GM19240 (cell line): Measurements from ENCODE around the gene ARHGAP40.

Source experiments
- DNase-seq: peaks from one replicate; pipeline ENCODE4 v3.0.0; 2011; ENCODE audit warnings: low spot score; ENCODE audit not compliant: insufficient read length

The ARHGAP40 gene

DNA sequence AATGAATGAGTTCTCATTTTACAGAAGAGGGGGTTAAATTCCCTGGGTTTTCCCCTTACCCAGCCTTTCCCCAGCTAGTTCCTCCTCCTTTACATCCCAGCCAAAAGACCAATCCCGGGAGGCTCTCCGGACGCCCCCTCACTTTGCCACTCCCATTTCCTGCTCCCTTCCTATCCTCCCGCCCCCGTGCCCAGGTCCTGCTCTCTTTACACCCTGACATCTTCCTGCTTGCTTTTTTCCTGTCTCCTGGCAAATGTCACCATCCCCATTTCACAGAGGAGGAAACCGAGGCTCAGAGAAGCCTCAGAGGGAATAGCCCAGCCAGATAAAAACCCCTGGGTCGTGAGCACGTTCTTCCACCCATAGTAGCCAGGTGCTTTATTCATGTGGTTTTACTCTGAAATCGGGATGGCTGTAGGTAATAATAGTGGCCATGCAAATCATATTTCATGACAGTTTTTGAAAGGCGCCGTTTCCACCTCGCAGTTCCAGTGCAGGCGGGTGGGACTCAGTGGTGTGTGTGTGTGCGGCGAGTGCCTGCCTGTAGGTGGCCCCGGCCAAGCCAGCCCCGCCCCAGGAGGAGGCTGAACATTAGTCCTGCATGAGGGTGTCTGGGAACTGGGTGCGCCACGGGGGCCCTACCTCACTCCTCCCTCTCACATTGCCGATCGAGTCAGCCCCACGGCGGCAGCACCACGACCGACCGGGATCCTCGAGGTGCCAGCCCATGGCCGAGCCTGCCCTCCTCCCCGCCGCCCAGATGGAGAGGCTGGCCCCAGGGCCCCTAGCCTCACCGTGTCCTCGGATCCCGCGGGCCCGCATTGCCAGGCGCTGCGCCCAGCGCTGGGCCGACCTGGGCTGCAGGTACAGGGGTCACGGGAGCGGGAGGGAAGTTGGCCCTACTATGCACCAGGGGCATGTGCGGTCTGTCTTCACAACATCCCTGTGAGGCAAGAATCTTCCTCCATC is at the start of gene ARHGAP40:
TSS of gene ARHGAP40 (plus strand) at position 594 of the 969 bp plus-strand sequence.
- DNase-seq: peak; percentile 31

DNA sequence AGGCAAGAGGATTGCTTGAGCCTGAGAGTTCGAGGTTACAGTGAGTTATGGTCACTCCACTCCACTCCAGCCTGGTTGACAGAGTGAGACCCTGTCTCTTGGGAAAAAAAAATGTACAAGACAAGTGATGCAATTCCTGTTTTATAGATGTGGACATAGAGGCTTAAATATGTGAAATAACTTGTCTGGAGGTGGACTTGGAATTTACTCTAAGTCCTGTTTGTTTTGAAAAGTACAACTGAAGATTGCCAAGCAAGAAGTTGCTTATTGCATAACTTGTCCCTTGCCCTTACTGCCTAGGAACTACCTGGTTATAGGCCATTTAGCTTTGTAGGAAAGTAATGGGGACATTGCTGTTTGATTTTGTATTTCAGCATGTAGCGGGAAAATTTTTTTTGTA is 46.6 kb upstream of the ARHGAP40 start:
- DNase-seq: no peak

DNA sequence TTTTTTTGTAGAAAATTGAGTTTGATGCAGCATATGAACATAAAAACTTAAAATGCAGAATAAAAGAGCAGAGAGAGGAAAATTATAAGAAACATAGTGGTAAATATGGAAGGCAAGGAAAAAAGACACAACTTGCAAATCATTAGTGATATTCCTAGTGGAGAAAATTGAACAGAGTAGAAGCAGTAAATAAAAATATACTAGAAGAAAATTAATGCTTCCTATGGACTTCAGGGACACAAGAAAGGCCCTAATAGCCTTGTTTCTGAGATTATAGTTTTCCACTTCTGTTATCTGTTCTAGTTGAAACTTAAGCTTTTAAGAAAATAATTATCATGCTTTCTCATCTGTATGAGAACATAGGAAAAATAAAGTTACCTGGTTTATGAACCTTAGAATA is 46.2 kb upstream of the ARHGAP40 start:
- DNase-seq: no peak

DNA sequence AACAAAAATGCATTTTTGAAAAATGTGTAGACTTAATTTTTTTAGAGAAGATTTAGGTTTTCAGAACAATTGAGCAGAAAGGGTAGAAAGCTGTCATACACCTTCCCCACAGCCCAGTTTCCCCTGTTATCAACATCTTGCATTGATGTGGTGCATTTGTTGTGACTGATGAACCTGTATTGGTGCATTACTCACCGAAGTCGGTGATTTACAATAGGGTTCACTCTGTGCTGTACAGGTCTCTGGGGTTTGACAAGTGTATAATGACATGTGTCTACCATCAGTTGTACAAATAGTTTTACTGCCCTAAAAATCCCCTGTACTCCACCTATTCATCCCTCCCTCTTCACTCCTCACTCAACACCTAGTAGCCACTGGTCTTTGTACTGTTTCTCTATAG is 44.4 kb upstream of the ARHGAP40 start:
- no peak for DNase-seq

DNA sequence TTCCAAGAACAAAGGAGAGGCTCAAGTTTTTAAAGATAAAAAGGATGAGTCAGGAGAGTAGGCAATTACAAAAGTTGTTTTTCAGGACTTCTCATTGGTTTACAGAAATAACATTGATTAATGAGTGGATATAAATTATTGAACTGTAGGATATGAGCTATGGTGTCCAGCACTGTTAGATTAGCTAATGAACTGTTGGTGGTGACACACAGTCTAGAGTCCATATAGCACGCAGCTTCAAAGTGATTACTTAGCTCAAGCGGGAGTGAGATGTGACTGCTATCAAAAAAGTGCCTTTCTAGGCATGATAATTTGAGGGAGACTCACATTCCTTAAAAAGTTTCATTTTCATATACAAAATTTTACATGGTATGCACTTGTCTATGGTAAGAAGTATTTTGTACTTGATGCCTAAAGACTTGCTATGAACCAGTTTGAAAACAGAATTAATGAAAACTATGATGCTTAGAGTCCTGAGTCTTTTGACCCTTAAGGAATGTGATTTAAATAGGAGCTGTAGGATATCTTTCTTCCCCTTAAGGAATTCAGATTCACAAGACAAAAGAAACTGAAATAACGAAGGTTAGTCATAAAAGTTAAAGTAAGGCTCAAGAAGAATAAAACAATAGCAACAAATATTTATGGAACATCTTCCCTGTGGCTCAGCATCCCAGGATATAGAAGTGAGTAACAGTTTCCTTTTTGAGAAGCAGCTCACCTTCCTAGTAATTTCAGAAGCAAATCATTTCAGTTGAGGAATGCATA is 42.8 kb upstream of the ARHGAP40 start:
- no peak for DNase-seq

DNA sequence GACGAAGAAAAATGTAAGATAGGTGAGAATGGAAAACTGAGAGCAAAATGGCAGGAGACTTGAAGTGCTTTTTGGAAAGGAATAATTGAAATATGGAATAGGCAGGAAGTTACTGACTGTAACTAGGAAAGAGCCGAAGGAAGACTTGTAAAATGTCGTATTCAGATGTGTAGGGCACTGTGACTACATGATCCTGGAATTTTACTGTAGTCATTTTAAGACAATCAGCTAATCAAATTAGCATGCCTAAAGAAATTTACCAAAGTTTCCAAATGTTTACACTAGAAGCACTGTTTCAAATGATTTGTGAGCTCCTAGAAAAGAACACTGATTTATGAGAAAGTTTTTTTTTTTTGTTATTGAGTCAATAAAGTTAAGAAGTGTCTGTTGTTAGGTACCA is 41.8 kb upstream of the ARHGAP40 start:
- DNase-seq: no peak

DNA sequence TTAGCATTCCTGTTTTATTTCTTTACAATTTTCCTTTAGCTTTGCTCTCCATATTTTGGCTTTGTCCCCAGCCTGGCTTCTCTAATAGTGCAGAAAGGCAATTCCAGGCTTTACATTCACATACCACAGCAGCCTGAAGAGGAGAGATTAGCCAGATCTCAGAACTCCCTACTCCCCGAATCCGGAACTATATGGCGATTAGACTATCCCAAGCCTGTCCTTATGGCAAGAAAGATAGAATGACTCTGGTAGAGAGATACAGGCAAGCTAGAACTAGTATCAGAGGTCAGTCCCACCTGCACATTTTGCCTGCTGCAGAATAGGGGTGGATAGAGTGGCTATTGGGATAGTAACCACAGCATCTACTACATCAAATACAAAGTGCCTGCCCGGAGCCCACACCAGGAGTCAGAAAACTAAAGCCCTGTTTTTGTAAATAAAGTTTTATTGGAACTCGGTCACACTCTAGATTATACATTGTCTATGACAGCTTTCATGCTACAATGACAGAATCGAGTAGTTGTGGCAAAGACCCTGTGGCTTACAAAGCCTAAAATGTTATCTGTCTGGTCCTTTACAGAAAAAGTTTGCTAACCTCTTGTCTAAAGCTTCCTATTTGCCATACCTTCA is 37.7 kb upstream of the ARHGAP40 start:
- no peak for DNase-seq

DNA sequence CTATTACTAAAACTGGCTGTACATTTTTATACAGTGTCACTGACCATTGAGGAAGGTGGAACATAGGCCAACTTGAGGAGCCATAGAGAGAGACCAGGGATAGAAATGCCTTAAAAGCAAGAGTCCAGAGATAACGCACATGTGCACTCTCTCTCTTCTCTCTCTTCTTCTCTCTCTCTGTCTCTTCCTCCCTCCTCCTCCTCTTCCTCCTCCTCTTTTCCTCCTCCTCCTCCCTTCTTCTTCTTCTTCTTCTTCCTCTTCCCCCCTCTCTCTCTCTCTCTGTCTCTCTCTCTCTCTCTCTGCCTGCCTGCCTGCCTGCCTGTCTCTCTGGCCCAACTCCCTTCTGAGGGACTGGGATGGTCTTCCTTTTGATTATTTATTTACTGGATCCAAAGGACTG is 36.9 kb upstream of the ARHGAP40 start:
- DNase-seq: no peak

DNA sequence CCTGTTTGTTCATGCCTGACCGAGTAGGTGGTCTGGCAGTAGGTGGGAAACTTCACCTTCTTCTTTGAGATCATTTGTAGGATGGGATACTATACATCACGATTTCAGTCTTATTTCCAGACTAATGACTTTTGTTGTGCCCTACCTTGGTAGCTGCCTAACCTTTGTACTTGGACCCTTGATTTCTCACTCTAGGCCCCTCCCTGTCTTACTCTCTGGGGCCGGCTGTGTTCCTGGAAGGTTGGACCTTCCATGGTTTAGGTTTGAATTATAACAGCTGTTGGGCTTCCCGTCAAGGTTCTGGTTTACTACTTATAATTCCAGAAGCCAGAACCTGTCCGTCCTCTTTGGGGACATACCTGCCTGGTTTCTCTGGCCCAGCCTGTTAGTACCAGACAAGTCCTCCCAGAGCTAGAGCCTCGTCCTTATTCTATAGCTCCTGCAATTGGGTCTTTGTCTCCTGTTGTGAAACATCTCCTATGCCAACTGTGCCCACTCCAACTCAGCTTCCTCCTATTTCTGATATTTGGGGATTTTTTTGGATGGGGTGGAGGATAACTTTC is 35.5 kb upstream of the ARHGAP40 start:
- DNase-seq: no peak

DNA sequence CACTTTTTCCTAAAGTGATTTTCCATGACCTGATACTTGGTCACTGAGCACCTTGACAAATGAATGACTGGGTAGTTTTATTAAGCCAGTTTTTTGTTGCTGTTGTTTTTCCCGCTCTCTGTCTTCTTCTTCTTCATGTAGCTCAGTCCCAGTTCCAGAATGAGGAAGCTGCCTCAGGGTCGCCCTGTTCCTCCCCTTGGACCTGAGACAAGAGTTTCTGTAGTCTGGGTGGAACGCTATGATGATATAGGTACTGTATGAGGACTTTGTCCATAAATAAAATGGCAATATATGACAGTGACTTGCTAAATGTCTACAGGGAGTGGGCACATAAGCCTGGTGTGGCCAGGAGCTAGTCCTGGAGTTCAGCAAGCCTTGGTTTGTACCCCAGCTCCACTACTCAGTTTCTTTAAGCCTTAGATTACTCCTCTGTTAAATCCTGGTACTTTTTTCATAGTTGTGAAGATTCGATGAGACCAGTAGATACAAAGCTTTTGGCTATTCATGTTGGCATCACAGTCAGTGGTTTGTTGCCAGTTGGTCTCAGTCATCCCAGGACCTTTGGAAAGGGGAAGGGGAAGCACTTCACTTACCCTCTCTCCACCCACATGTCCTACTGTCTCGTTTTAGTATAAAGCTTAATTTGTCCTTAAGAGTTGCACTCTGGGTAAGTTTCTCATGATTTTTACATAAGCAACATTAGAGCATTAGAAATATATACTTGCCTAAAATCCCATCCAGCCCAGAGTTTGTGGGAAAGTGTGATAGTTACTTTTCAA is 31.7 kb upstream of the ARHGAP40 start:
- DNase-seq: no peak

DNA sequence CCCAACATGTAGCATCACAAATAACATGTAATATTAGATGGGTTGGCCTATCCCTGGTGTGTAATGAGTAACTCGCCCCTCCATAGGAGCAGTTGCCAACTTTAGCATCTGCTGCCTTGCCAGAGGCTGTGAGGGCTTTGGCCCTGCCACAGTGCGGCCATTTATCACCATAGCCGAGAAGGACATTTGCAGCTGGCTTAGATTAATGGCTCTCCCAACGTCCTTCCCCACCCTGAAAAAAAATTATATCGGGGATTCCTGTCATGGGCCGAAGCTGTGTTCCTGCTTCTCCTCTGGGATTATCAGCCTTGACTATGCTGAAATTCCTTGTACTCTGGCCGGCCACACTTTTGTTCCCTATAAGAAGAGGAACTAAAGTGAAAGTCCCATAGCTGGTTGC is 28.2 kb upstream of the ARHGAP40 start:
- DNase-seq: no peak

DNA sequence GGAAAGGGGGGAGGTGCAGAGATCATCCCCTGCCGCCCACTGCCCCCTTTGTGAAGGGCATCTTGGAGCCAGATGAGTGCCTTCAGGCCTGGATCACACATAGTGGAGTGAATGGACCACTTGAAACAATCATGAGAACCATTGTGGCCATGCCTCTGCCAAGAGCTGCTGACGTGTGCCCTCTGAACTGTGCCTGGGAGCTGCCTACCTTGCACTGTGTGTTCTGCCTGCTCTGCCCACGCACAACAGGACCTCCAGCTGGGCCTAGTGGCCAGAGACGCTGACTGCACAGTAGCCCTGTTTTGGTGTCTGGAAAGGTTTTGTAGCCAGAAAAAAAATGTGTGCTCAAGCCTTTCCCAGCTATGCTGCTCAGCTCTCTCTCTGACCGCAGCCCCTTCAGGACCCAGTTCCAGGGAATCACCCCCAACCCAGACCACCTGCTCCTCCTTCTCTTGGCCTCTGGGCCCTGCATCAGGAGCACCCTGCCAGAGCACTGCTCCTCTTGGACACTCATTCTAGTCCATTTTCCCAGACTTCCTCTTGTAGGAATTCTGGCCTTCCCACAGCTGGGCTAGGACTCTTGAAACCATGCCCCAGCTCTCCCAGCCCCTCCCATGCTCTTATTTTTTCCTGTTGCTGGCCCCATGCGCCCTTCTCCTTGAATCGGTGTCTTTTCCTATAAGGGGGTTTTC is 22.2 kb upstream of the ARHGAP40 start:
- DNase-seq: no peak

DNA sequence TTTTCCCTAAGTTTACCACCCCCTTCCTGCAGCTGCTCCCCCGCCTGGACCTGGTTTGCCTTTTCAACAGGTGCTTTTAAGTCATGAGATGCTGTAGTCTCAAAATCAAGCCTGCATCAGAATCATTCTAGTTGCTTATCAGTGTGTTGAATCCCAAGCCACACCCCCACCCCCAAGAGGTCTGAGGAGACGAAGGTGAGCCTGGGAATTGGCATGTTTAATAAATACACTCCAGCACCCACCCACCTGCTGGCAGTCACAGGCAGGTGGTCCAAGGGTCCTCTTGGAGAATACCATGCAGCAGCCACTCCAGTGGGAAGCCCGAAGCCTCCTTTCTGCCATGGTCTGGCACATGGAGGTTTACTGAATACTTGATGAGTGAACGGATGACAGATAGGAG is 21.7 kb upstream of the ARHGAP40 start:
- no peak for DNase-seq

DNA sequence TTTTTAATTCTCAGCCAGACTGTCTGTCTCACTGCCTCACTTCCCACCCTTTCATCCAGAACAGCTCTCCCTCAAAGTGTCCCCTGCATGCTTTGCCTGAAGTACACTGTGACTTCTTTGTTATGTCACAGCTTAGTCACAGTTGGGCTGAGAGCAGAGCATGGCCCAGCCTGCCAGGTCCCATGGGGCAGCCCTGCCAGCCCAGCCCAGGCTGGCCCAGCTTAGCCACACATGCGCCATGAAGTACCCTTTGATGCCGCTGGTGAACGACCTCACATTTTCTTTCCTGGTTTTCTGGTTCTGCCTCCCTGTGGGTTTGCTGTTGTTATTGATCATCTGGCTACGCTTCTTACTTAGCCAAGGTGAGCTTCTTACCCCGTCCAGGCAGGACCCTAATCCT is 20.6 kb upstream of the ARHGAP40 start, which contains the start of gene ADIG:
TSS of gene ADIG (plus strand) at position 185 of the 400 bp plus-strand sequence. CDS start at position 239, 54 bp downstream.
- no peak for DNase-seq

DNA sequence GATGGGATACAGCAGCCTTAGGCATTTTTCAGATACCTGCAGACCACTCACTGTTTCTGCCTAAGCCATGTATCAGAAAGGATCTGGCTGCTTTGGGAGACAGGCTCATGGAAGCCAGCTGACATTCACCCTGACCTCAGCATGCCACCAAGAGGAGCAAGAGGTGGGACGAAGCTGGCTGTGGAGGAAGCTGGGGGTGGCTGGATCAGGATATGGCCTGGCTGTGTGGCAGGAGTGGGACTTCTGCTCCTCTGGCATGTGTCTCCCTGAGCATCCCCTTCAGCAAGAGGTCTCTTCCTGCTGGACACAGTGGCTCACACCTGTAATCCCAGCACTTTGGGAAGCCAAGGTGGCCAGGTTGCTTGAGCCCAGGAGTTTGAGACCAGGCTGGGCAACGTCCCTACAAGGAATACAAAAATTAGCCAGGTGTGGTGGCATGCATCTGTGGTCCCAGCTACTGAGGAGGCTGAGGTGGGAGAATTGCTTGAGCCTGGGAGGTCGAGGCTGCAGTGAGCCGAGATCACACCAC is 19.7 kb upstream of the ARHGAP40 start:
- DNase-seq: no peak

DNA sequence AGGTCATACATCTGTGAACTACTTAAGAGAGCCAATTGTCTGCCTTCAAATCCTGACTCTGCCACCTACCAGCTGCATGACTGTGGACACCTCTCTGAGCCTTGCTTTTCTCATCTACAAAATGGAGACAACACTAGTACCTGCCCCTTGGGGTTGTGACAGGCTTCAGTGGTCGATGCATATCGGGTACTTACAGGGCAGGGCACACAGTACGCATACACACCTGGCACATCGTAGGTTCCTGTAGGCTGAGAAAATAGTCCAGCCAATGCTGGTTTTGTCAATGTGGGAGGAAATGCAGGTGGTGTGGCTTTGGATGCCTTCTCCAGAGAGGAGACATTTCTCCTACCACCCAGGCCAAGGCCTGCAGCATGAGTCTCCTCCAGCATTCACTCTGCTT is 18.3 kb upstream of the ARHGAP40 start:
- no peak for DNase-seq

DNA sequence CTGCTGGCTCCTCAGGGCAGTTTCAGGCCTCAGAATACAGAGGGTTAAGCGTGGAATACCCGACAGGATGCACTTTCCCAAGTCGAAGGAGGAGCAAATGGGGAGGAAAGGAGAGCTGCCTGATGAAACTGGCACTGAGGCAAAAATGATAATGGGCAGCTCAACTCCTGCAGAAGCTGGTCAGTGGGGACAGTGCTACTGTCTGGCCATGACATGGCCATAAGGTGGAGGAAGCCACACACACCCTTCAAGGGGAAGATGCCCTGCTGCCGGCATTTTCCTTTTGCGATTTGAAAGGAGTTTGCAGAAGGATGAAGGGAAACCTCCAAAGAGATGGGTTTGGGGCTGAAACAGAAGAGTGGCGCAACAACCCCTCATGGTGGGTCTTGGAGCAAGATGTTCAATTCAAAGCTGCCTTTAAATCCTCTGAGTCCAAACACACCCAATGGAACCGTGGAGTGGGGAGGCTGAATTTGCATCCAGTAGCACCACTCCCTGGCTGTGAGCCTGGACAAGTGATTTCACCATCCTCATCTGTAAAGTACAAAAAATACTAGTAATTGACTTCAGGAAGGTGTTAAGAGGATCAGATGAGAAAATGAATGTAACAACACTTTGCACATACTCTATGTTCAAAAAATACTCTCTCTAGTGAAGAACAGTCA is 17.4 kb upstream of the ARHGAP40 start:
- no peak for DNase-seq

DNA sequence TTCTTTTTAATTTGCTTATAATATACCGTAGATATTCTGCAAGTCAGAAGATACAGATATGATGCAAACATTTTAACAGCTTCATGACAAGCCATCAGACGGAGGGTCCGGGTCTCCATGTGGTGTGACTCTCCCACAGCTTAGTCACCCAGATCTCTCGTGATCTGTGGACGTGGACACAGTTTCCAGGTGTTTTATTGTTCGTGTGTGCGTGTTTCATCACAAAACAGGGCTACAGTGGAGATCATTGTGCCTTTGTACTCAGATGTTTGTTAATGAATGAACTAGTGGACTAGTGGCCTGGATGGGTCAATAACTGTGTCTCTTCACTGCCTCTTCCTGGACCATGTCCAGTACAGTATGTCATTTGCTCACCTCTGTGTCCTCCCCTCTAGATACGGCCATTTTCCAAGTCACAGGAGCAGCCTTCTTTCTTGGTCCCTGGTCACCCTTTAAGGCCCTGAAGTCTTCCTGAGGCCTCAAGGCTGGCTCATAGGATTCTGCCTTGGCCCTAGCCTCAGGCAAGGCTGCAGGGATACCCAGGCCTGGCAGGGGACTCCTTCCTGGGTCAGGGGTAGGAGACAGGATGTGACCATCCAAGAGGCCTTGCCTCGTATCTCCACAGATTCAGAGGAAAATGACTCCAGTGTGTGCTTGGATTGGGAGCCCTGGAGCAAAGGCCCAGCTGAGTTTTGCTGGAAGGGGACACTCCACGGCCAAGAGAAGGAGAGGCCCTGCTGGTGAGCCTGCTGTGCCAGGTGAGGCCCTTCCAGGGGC is 16.0 kb upstream of the ARHGAP40 start:
- DNase-seq: no peak

DNA sequence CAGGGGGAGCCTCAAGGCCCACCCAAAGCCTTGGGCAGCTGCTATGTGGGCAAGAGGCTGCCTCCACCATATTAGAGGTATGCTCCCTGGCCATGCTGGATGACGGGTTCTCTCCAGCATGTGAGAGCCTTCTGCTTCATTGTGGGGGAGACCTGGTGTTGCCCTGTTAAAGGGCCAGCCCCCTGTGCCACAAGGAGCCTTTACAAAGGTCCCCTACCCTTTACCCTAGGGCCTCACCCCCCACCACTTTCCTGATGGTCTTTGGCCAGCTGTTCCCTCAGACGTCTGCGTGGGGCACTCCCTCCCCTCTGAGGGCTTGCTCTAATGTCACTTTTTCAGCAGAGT is 15.5 kb upstream of the ARHGAP40 start:
- DNase-seq: no peak
